Chondrocyte (in vitro differentiated cells): ENCODE data around the gene MCF2L2. TPM values are rescaled to one million over a fixed set of nuclear protein-coding genes. Genes with fewer than 3 reads are reported as not detected.

Experiments
- DNase-seq: peaks from one replicate; pipeline ENCODE4 v3.0.0; 2021; ENCODE audit warnings: mixed read lengths, low spot score
- H3K27ac Mint-ChIP-seq: one replicate; pipeline ENCODE4 v1.8.0; 2021; ENCODE audit warnings: mild to moderate bottlenecking, moderate library complexity, mixed read lengths; ENCODE audit not compliant: unreplicated experiment
- H3K27me3 Mint-ChIP-seq: 2 replicates; pipeline ENCODE4 v1.8.0; 2021; ENCODE audit warnings: low read depth, mixed read lengths
- H3K36me3 Mint-ChIP-seq: 2 replicates; pipeline ENCODE4 v1.8.0; 2021; ENCODE audit warnings: low read depth, mixed read lengths
- H3K4me1 Mint-ChIP-seq: 2 replicates; pipeline ENCODE4 v1.8.0; 2021; ENCODE audit warnings: low read depth, mild to moderate bottlenecking, mixed read lengths
- H3K4me3 Mint-ChIP-seq: one replicate; pipeline ENCODE4 v1.8.0; 2021; ENCODE audit warnings: mild to moderate bottlenecking, moderate library complexity, mixed read lengths; ENCODE audit not compliant: unreplicated experiment
- H3K9me3 Mint-ChIP-seq: 2 replicates; pipeline ENCODE4 v1.8.0; 2021; ENCODE audit warnings: low read depth, mixed read lengths
- CTCF ChIP-seq: fragments of 200-600 bp; sonication (generic); IDR thresholded peaks from 2 replicates; pipeline ENCODE4 v1.5.0; 2021; ENCODE audit warnings: antibody characterized with exemption, mild to moderate bottlenecking, moderate library complexity
- total RNA-seq: library from RNA; stranded (reverse); gene quantifications from 3 replicates; pipeline ENCODE4 v1.2.1, GENCODE V29; 2021

The MCF2L2 gene
- total RNA-seq, 1 donor from 2014 or later = 2.6 TPM

GRCh38 chr3:183460081-183461055 lies 31.9 kb upstream of the MCF2L2 start:
- H3K36me3 Mint-ChIP-seq = no peaks in the 10 kb centered on the region
- H3K27ac Mint-ChIP-seq = no peak overlapping the region
- H3K9me3 Mint-ChIP-seq = peaks cover 9% of the 10 kb centered on the region
- no peak for DNase-seq
- no peak for TF ChIP-seq CTCF
- H3K27me3 Mint-ChIP-seq = peaks cover 7% of the 10 kb centered on the region
- peaks cover under 1% of the 10 kb centered on the region for H3K4me1 Mint-ChIP-seq
- no peak overlapping the region for H3K4me3 Mint-ChIP-seq

GRCh38 chr3:183455089-183455488 lies 26.7 kb upstream of the MCF2L2 start:
- Mint-ChIP-seq H3K27ac (no peak overlapping the region), H3K36me3 (peaks cover 5% of the 10 kb centered on the region), H3K9me3 (peaks cover 2% of the 10 kb centered on the region), H3K4me3 (no peak overlapping the region), H3K27me3 (no peaks in the 10 kb centered on the region), H3K4me1 (peaks cover 8% of the 10 kb centered on the region)
- TF ChIP-seq CTCF = no peak
- DNase-seq = no peak

GRCh38 chr3:183454064-183454463 lies 25.6 kb upstream of the MCF2L2 start:
- Mint-ChIP-seq H3K27ac (no peak overlapping the region), H3K4me3 (no peak overlapping the region), H3K27me3 (no peaks in the 10 kb centered on the region), H3K36me3 (peaks cover 5% of the 10 kb centered on the region), H3K9me3 (no peaks in the 10 kb centered on the region), H3K4me1 (peaks cover 18% of the 10 kb centered on the region)
- no peak for TF ChIP-seq CTCF
- no peak for DNase-seq

- no peaks in the 10 kb centered on the region for H3K9me3 Mint-ChIP-seq
- H3K4me1 Mint-ChIP-seq = peaks cover 28% of the 10 kb centered on the region
- no peak for DNase-seq
- no peaks in the 10 kb centered on the region for H3K27me3 Mint-ChIP-seq
- peak overlapping the region; percentile 33 for H3K27ac Mint-ChIP-seq
- TF ChIP-seq CTCF = no peak
- no peak overlapping the region for H3K4me3 Mint-ChIP-seq
- H3K36me3 Mint-ChIP-seq = peaks cover 5% of the 10 kb centered on the region
Measured at GRCh38 chr3:183449791-183450190, 21.4 kb upstream of the MCF2L2 start.

- Mint-ChIP-seq H3K9me3 (peaks cover 3% of the 10 kb centered on the region), H3K27ac (no peak overlapping the region), H3K36me3 (peaks cover 5% of the 10 kb centered on the region), H3K27me3 (no peaks in the 10 kb centered on the region), H3K4me1 (peaks cover 27% of the 10 kb centered on the region), H3K4me3 (no peak overlapping the region)
- TF ChIP-seq CTCF = peak; percentile 41
- no peak for DNase-seq
Measured at GRCh38 chr3:183449391-183449790, 21.0 kb upstream of the MCF2L2 start.
